Measurements from ENCODE around the gene RERG.

DNA sequence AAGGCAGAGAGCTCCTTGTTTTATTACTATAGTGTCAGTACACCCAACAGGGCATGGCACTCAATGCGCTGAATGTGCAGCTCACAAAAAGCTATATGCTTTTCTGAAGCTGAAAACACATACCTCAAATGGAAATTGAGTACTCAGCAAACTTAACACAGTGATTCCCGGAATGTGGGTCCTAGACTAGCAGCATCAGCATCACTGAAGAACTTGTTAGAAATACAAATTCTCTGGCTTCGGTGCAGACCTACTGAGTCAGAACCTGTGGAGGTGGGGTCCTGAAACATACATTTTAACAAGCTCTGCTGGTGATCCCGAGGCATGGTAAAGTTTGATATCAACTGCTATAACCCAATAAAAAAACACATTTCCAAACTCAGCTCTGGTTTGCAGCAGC lies 14.9 kb downstream of the RERG start:
- TF ChIP-seq, protein P1, sequence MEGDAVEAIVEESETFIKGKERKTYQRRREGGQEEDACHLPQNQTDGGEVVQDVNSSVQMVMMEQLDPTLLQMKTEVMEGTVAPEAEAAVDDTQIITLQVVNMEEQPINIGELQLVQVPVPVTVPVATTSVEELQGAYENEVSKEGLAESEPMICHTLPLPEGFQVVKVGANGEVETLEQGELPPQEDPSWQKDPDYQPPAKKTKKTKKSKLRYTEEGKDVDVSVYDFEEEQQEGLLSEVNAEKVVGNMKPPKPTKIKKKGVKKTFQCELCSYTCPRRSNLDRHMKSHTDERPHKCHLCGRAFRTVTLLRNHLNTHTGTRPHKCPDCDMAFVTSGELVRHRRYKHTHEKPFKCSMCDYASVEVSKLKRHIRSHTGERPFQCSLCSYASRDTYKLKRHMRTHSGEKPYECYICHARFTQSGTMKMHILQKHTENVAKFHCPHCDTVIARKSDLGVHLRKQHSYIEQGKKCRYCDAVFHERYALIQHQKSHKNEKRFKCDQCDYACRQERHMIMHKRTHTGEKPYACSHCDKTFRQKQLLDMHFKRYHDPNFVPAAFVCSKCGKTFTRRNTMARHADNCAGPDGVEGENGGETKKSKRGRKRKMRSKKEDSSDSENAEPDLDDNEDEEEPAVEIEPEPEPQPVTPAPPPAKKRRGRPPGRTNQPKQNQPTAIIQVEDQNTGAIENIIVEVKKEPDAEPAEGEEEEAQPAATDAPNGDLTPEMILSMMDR (IDR thresholded peaks at IDR 0.05): no peak
- TF ChIP-seq ZFX (IDR thresholded peaks at IDR 0.05; ENCODE audit: borderline replicate concordance): no peak
